ENCODE measurements around the gene RELN. TPM values are rescaled to one million over a fixed set of nuclear protein-coding genes. Genes with fewer than 3 reads are reported as not detected.

The RELN gene
- total RNA-seq, 1 donor from 2014 or later, result 7.1 TPM

GRCh38 chr7:103727982-103728610 is 261.4 kb downstream of the RELN start:
- no peak for DNase-seq (ENCODE audit: low read depth)
- no peak overlapping the region for H3K4me3 ChIP-seq (ENCODE audit: low read depth, low read length)
- H3K36me3 ChIP-seq (ENCODE audit: control insufficient read depth, insufficient read depth, low read length), result no peaks in the 10 kb centered on the region
- H3K27me3 ChIP-seq (ENCODE audit: control insufficient read depth, insufficient read depth, low read length), result no peaks in the 10 kb centered on the region
- TF ChIP-seq CTCF (IDR thresholded peaks at IDR 0.05; ENCODE audit: insufficient read depth, low read length, poor library complexity, severe bottlenecking), result no peak

GRCh38 chr7:103719070-103719469 is 270.4 kb downstream of the RELN start:
- DNase-seq (ENCODE audit: low read depth), result no peak
- TF ChIP-seq CTCF (IDR thresholded peaks at IDR 0.05; ENCODE audit: insufficient read depth, low read length, poor library complexity, severe bottlenecking), result no peak
- H3K27me3 ChIP-seq (ENCODE audit: control insufficient read depth, insufficient read depth, low read length), result no peaks in the 10 kb centered on the region

GRCh38 chr7:103718482-103719061 is 270.9 kb downstream of the RELN start:
- Histone ChIP-seq H3K36me3 (ENCODE audit: control insufficient read depth, insufficient read depth, low read length) (no peaks in the 10 kb centered on the region), H3K27me3 (ENCODE audit: control insufficient read depth, insufficient read depth, low read length) (no peaks in the 10 kb centered on the region), H3K4me3 (ENCODE audit: low read depth, low read length) (no peak overlapping the region)
- TF ChIP-seq CTCF (IDR thresholded peaks at IDR 0.05; ENCODE audit: insufficient read depth, low read length, poor library complexity, severe bottlenecking), result no peak
- DNase-seq (ENCODE audit: low read depth), result peak; percentile 26

More at GRCh38 chr7:103719070-103719469, 270.4 kb downstream of the RELN start:
- H3K4me3 ChIP-seq (ENCODE audit: low read depth, low read length), result no peak overlapping the region
- H3K36me3 ChIP-seq (ENCODE audit: control insufficient read depth, insufficient read depth, low read length), result no peaks in the 10 kb centered on the region

- Histone ChIP-seq H3K27me3 (ENCODE audit: control insufficient read depth, insufficient read depth, low read length) (no peaks in the 10 kb centered on the region), H3K36me3 (ENCODE audit: control insufficient read depth, insufficient read depth, low read length) (no peaks in the 10 kb centered on the region), H3K4me3 (ENCODE audit: low read depth, low read length) (no peak overlapping the region)
- no peak for DNase-seq (ENCODE audit: low read depth)
- no peak for TF ChIP-seq CTCF (IDR thresholded peaks at IDR 0.05; ENCODE audit: insufficient read depth, low read length, poor library complexity, severe bottlenecking)
These were observed 271.9 kb downstream of the RELN start for GRCh38 chr7:103717574-103717973.

- TF ChIP-seq CTCF (IDR thresholded peaks at IDR 0.05; ENCODE audit: insufficient read depth, low read length, poor library complexity, severe bottlenecking), result no peak
- DNase-seq (ENCODE audit: low read depth), result no peak
- Histone ChIP-seq H3K4me3 (ENCODE audit: low read depth, low read length) (no peak overlapping the region), H3K36me3 (ENCODE audit: control insufficient read depth, insufficient read depth, low read length) (no peaks in the 10 kb centered on the region), H3K27me3 (ENCODE audit: control insufficient read depth, insufficient read depth, low read length) (no peaks in the 10 kb centered on the region)
These were observed 273.9 kb downstream of the RELN start for GRCh38 chr7:103715376-103716120.
